ENCODE results near the gene PSMC3. TPM values are rescaled to one million over a fixed set of nuclear protein-coding genes. Genes with fewer than 3 reads are reported as not detected.

Gene PSMC3
- total and polyA plus RNA-seq, 2 donors (not counting 1 experiment from before 2014, with no cell fraction given) = 36.7 to 62.7 TPM

DNA sequence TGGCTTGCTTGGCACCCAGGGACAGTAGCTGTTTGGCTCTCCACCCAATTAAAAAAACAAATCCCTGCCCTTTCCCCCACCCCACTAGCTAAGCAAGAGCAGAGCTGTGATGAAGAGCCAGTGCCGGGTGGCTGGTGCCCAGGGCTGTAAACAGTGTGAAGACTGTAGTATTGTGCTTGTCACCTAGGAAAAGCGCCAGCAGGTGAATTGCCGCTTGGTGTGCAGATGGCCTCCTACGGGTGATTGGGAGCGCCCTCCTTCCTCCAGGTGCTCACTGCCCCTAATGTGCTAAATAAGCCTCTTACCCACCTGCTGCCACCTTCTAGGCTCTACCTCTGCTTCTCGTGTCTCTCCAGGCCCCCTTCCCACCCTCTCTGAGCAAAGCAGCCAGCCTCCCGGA is 41.1 kb upstream of the PSMC3 start:
- Mint-ChIP-seq H3K9me3 (ENCODE audit: insufficient read depth) (no peaks in the 10 kb centered on the region), H3K4me1 (no peaks in the 10 kb centered on the region), H3K27me3 (no peaks in the 10 kb centered on the region), H3K27ac (no peak overlapping the region), H3K4me3 (no peak overlapping the region)
- Histone ChIP-seq H3K79me2 (ENCODE audit: control insufficient read depth, insufficient read depth, low read length) (peaks cover 18% of the 10 kb centered on the region), H3K4me2 (replicated peaks; ENCODE audit: low read depth, low read length, poor library complexity, severe bottlenecking) (no peak overlapping the region), H4K20me1 (ENCODE audit: control insufficient read depth, insufficient read depth, low read length, poor library complexity, severe bottlenecking) (peaks cover 26% of the 10 kb centered on the region), H3K36me3 (replicated peaks in 1 of 2; ENCODE audit: control extremely low read depth in 1 of 2, control insufficient read depth in 1 of 2, extremely low read depth in 1 of 2, insufficient read depth in 2 of 2, low read length in 1 of 2) (peaks cover 4 to 72% of the 10 kb centered on the region in 2 experiments), H3K9me3 (ENCODE audit: control extremely low read depth in 1 of 3, control insufficient read depth in 2 of 3, insufficient read depth in 1 of 3, low read length in 2 of 3) (no peaks in the 10 kb centered on the region), H3K27me3 (replicated peaks in 1 of 4; ENCODE audit: control extremely low read depth in 1 of 4, control insufficient read depth in 3 of 4, insufficient read depth in 4 of 4, low read length in 3 of 4) (no peaks in the 10 kb centered on the region), H3K9ac (ENCODE audit: low read length) (no peak overlapping the region), H3K4me1 (ENCODE audit: control insufficient read depth in 2 of 2, insufficient read depth in 2 of 2, low read length in 2 of 2) (no peaks in the 10 kb centered on the region), H2AFZ (ENCODE audit: insufficient read depth, low read depth, low read length, poor library complexity, severe bottlenecking) (no peak overlapping the region), H3K27ac (ENCODE audit: low read length in 2 of 2) (peak overlapping the region in 1 of 2 donors; percentile 18), H3K4me3 (ENCODE audit: control extremely low read depth in 1 of 5, extremely low read depth in 1 of 5, insufficient read depth in 1 of 5, low read depth in 2 of 5, low read length in 4 of 5) (no peak overlapping the region)
- TF ChIP-seq EZH2 (IDR thresholded peaks at IDR 0.05; ENCODE audit: borderline replicate concordance, insufficient read depth, low read depth, low read length, poor library complexity, severe bottlenecking) = no peak
- TF ChIP-seq, protein P1, sequence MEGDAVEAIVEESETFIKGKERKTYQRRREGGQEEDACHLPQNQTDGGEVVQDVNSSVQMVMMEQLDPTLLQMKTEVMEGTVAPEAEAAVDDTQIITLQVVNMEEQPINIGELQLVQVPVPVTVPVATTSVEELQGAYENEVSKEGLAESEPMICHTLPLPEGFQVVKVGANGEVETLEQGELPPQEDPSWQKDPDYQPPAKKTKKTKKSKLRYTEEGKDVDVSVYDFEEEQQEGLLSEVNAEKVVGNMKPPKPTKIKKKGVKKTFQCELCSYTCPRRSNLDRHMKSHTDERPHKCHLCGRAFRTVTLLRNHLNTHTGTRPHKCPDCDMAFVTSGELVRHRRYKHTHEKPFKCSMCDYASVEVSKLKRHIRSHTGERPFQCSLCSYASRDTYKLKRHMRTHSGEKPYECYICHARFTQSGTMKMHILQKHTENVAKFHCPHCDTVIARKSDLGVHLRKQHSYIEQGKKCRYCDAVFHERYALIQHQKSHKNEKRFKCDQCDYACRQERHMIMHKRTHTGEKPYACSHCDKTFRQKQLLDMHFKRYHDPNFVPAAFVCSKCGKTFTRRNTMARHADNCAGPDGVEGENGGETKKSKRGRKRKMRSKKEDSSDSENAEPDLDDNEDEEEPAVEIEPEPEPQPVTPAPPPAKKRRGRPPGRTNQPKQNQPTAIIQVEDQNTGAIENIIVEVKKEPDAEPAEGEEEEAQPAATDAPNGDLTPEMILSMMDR (IDR thresholded peaks at IDR 0.05) = no peak
- ChIA-PET CTCF (no interaction called here), POLR2A (no interaction called here)
- intact Hi-C loops (cut with micrococcal nuclease) = no loop called here
- DNase-seq (no peak), ATAC-seq (ENCODE audit: low read depth) (no peak)
- 97% methylated on average over 5 of the region's 7 CpGs for WGBS (ENCODE audit: insufficient coverage)

DNA sequence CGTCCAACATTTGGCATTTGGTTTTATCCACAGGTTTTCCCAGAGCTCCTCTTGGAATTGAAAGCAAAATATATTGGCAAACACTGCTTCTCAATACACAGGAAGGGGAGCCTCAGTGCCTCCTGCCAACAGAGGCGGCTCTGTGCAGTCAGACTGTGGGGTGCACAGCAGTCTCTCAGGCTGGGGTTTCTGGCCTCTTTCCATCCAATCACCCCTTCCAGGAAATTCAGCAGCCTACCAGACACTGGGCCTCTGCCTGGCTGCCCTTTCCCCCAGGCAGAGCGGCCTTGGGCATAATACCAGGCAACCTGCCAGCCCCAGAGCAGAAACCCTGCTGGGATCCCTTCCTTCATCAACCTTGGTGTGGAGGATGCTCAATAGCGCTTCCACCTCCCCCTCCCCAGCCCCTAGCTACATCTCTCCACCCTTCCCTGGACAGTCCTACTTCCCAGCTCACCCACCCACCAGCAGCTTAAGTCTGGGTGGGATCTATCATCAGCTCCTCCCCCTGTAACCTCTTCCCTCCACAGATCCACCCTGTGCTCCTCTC is 40.5 kb upstream of the PSMC3 start:
- POLR2A ChIA-PET = no interaction called here
- Histone ChIP-seq H3K27me3 (replicated peaks in 1 of 4; ENCODE audit: control extremely low read depth in 1 of 4, control insufficient read depth in 3 of 4, insufficient read depth in 4 of 4, low read length in 3 of 4) (no peaks in the 10 kb centered on the region), H3K4me3 (ENCODE audit: control extremely low read depth in 1 of 5, extremely low read depth in 1 of 5, insufficient read depth in 1 of 5, low read depth in 2 of 5, low read length in 4 of 5) (no peak overlapping the region), H3K4me2 (replicated peaks; ENCODE audit: low read depth, low read length, poor library complexity, severe bottlenecking) (no peak overlapping the region), H3K9ac (ENCODE audit: low read length) (no peak overlapping the region), H3K79me2 (ENCODE audit: control insufficient read depth, insufficient read depth, low read length) (peaks cover 18% of the 10 kb centered on the region), H2AFZ (ENCODE audit: insufficient read depth, low read depth, low read length, poor library complexity, severe bottlenecking) (no peak overlapping the region), H3K27ac (ENCODE audit: low read length in 2 of 2) (peak overlapping the region in 1 of 2 donors; percentile 18), H3K36me3 (replicated peaks in 1 of 2; ENCODE audit: control extremely low read depth in 1 of 2, control insufficient read depth in 1 of 2, extremely low read depth in 1 of 2, insufficient read depth in 2 of 2, low read length in 1 of 2) (peaks cover 3 to 66% of the 10 kb centered on the region in 2 experiments), H3K4me1 (ENCODE audit: control insufficient read depth in 2 of 2, insufficient read depth in 2 of 2, low read length in 2 of 2) (no peaks in the 10 kb centered on the region), H4K20me1 (ENCODE audit: control insufficient read depth, insufficient read depth, low read length, poor library complexity, severe bottlenecking) (peaks cover 26% of the 10 kb centered on the region), H3K9me3 (ENCODE audit: control extremely low read depth in 1 of 3, control insufficient read depth in 2 of 3, insufficient read depth in 1 of 3, low read length in 2 of 3) (no peaks in the 10 kb centered on the region)
- 97% methylated on average over 2 of the region's 4 CpGs for WGBS (ENCODE audit: insufficient coverage)
- CTCF ChIA-PET = no interaction called here
- Mint-ChIP-seq H3K4me3 (no peak overlapping the region), H3K4me1 (no peaks in the 10 kb centered on the region), H3K27me3 (no peaks in the 10 kb centered on the region), H3K9me3 (ENCODE audit: insufficient read depth) (no peaks in the 10 kb centered on the region), H3K27ac (no peak overlapping the region)
- intact Hi-C loops (cut with micrococcal nuclease) = no loop called here
- DNase-seq (no peak), ATAC-seq (ENCODE audit: low read depth) (no peak)
- no peak for TF ChIP-seq EZH2 (IDR thresholded peaks at IDR 0.05; ENCODE audit: borderline replicate concordance, insufficient read depth, low read depth, low read length, poor library complexity, severe bottlenecking)
- TF ChIP-seq, protein P1 (IDR thresholded peaks at IDR 0.05) = no peak
